Measurements from ENCODE around the gene ADAP2. TPM values are rescaled to one million over a fixed set of nuclear protein-coding genes. Genes with fewer than 3 reads are reported as not detected.

The ADAP2 gene
- total RNA-seq, 2 experiments from 2014 or later, result 0.92 to 1.5 TPM

GRCh38 chr17:30950669-30951399 is 29.1 kb downstream of the ADAP2 start:
- intact Hi-C loops (cut with micrococcal nuclease), result no loop called here
- H3K9me3 Mint-ChIP-seq, result no peaks in the 10 kb centered on the region
- ChIA-PET CTCF (no interaction called here), POLR2A (no interaction called here)
- no peaks in the 10 kb centered on the region for H3K4me1 Mint-ChIP-seq (ENCODE audit: low read depth)
- no peak overlapping the region for H3K27ac Mint-ChIP-seq
- H3K27me3 Mint-ChIP-seq, result no peaks in the 10 kb centered on the region
- ATAC-seq (no peak), DNase-seq (no peak)
- no peak overlapping the region for H3K4me3 Mint-ChIP-seq
- no peak for TF ChIP-seq CTCF (IDR thresholded peaks at IDR 0.05)
- no peaks in the 10 kb centered on the region for H3K36me3 Mint-ChIP-seq (ENCODE audit: low read depth)

GRCh38 chr17:30952638-30953393 is 31.1 kb downstream of the ADAP2 start:
- no peak for DNase-seq
- H3K9me3 Mint-ChIP-seq, result no peaks in the 10 kb centered on the region
- TF ChIP-seq CTCF (IDR thresholded peaks at IDR 0.05), result no peak
- intact Hi-C loops (cut with micrococcal nuclease), result no loop called here
- no peak for ATAC-seq
- no peak overlapping the region for H3K27ac Mint-ChIP-seq
- H3K4me3 Mint-ChIP-seq, result no peak overlapping the region
- CTCF ChIA-PET, result no interaction called here
- H3K4me1 Mint-ChIP-seq (ENCODE audit: low read depth), result no peaks in the 10 kb centered on the region
- no peaks in the 10 kb centered on the region for H3K27me3 Mint-ChIP-seq
- H3K36me3 Mint-ChIP-seq (ENCODE audit: low read depth), result no peaks in the 10 kb centered on the region
- POLR2A ChIA-PET, result no interaction called here

GRCh38 chr17:30954046-30954830 is 32.5 kb downstream of the ADAP2 start:
- Mint-ChIP-seq H3K36me3 (ENCODE audit: low read depth) (no peaks in the 10 kb centered on the region), H3K27me3 (peaks cover 3% of the 10 kb centered on the region), H3K4me1 (ENCODE audit: low read depth) (no peaks in the 10 kb centered on the region), H3K27ac (no peak overlapping the region), H3K9me3 (no peaks in the 10 kb centered on the region), H3K4me3 (no peak overlapping the region)
- ChIA-PET POLR2A (no interaction called here), CTCF (interaction anchor here (0.6 kb wide), 1 partner anchor 287 kb away, joined by 3 read pairs; no protein-coding TSS in a partner anchor)
- intact Hi-C loops (cut with micrococcal nuclease), result no loop called here
- TF ChIP-seq CTCF (IDR thresholded peaks at IDR 0.05), result no peak
- DNase-seq (no peak), ATAC-seq (no peak)

GRCh38 chr17:30956764-30957374 is 35.1 kb downstream of the ADAP2 start:
- TF ChIP-seq CTCF (IDR thresholded peaks at IDR 0.05), result no peak
- no peaks in the 10 kb centered on the region for H3K9me3 Mint-ChIP-seq
- ChIA-PET POLR2A (no interaction called here), CTCF (no interaction called here)
- intact Hi-C loops (cut with micrococcal nuclease), result no loop called here
- DNase-seq, result no peak
- H3K4me3 Mint-ChIP-seq, result no peak overlapping the region
- no peak overlapping the region for H3K27ac Mint-ChIP-seq
- H3K4me1 Mint-ChIP-seq (ENCODE audit: low read depth), result peaks cover 5% of the 10 kb centered on the region
- ATAC-seq, result no peak
- H3K36me3 Mint-ChIP-seq (ENCODE audit: low read depth), result no peaks in the 10 kb centered on the region
- peaks cover 3% of the 10 kb centered on the region for H3K27me3 Mint-ChIP-seq
